MM.1S (cell line): ENCODE data around the gene ELMOD2.

ENCODE experiments used
- CTCF ChIP-seq: fragments of 300-600 bp; sonication (generic); IDR thresholded peaks from 2 replicates; pipeline ENCODE4 v1.5.1; 2016; ENCODE audit warnings: antibody characterized with exemption, low read length, mixed read lengths
- EZH2 ChIP-seq: fragments of 300-600 bp; sonication (generic); optimal IDR thresholded peaks from 2 replicates; pipeline ENCODE3; 2017; ENCODE audit warnings: low read depth, mild to moderate bottlenecking, antibody characterized with exemption, low read length, mixed read lengths
- EZH2phosphoT487 ChIP-seq: fragments of 300-600 bp; sonication (generic); IDR thresholded peaks from 2 replicates; pipeline ENCODE4 v1.6.1; 2018; ENCODE audit warnings: antibody characterized with exemption, low read length

GRCh38 chr4:140497747-140498636, 26.0 kb upstream of the ELMOD2 start, which contains the start of gene MGAT4D:
- TF ChIP-seq CTCF (no peak), EZH2 (no peak), EZH2phosphoT487 (no peak)
